ENCODE data around the gene ZNFX1.
"Not testable (repeated sequence)": the region's sequence is repeated elsewhere in the genome, so short reads cannot be mapped to it uniquely, and the experiment has no call there.

Gene ZNFX1

DNA sequence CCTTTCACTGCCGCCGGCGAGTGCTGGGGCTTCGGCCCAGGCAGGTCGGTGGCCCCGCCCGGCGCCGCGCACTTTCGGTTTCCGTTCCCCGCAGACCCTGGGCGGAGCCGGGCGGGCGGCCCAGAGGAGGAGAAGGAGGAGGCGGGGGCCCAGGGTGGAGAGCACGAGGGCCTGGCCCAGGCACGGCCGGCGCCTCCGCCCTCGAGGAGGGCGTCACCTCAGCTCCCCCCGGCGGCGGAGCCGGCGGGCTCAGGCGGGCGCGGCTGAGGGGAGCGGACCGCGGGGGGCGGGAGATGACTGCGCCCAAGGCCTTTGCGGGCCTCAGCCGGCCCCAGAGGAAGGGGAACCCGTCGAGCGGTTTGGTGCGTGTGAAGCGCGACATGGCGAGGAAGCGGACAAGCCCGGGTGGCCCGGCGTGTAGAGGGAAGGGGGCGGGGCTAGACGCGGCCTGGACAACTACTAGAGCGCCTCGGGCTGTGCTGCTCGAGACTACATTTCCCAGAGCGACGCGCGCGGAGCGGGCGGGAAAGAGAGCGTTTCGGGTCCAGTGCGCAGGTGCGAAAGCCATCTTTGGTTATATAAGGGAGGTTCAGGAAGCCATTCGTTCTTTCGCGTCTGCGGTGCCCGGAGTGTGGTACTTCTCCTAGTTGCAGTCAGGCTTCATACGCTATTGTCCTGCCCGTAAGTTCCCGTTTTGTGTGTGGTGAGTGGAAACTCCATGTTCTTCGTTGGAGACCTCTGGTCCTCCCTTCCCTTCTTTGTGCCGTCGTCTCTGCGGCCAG is at the start of gene ZNFX1:
TSS of gene ZNFX1 (minus strand) at position 22 of the 782 bp plus-strand sequence. CDS start 2,218 bp downstream, outside the sequence.
- DNase-seq (ENCODE audit: extremely low read depth in 1 of 2, low read depth in 1 of 2): peak; percentile 93 to 97

GRCh38 chr20:49326026-49326425 is 48.2 kb upstream of the ZNFX1 start:
- DNase-seq (ENCODE audit: extremely low read depth in 1 of 2, low read depth in 1 of 2): no peak

- no peak for DNase-seq (ENCODE audit: extremely low read depth in 1 of 2, low read depth in 1 of 2)
Measured at GRCh38 chr20:49324306-49324705, 46.4 kb upstream of the ZNFX1 start.

- no peak for DNase-seq (ENCODE audit: extremely low read depth in 1 of 2, low read depth in 1 of 2)
Measured at GRCh38 chr20:49323622-49324238, 45.9 kb upstream of the ZNFX1 start.

GRCh38 chr20:49320460-49320859 is 42.6 kb upstream of the ZNFX1 start:
- DNase-seq (ENCODE audit: extremely low read depth in 1 of 2, low read depth in 1 of 2): no peak

DNA sequence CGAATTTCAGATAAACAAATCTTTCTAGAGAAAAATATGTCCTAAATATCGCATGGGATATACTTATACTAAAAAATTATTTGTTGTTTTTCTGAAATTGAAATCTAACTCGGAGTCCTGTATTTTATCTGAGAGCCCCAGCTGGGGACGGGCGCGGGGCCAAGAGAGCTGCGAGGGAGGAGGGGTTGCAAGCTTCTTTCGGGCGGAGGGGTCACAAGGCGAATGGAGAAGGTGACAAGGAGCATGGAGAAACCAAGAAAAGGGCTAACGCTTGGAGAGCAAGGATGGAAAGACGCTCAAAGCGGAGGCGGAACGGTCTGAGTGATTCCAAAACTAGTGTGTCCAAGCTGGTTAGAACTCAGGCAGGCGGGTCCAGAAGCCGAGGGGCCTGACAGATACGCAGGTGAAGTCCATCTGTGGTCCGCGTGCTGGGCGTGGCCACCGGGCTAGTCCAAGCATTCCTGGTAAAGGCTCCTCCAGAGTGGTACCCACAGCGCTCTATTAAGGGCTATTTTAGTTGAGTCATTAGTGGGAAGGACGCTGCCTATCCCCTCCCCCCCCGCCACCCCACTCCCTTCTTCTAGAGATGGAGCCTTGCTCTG is 41.5 kb upstream of the ZNFX1 start:
- DNase-seq (ENCODE audit: extremely low read depth in 1 of 2, low read depth in 1 of 2): no peak

DNA sequence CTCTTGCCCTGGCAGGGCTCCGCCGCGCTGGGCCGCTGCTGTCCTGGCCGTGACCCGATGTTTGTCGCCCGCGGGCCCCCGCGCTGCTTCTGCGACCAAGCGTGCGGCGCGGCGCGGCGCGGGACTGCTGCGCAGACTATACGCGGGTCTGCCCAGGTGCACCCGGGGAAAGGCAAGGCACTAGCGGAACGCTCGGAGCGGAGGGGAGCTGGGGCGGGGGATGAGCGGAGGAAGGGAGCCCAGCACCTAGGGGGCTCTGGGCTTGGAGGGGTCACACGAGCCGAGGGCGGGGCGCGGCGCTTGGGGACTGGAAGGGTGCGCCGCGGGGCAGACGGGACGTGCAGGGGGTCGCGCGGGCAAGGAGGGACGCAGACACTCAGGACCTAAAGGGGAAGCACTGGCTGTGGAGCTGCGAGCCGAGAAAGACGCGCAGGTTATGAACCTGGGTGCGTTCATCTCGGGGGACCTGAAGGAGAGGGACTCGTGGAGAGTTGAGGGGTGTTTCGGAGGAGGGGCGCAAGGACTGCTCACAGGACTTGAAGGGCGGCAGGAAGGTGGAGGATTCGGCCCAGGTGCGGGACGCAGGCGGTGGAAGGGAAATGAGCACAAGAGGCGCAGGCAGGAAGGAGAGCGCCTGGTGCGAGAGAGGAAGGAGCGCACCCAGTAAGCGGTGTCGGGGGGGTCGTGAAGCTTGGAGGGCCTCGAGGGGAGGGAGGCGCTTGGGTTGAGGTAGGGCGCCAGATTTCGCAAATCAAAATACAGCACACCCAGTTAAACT is 40.8 kb upstream of the ZNFX1 start:
- no peak for DNase-seq (ENCODE audit: extremely low read depth in 1 of 2, low read depth in 1 of 2)

DNA sequence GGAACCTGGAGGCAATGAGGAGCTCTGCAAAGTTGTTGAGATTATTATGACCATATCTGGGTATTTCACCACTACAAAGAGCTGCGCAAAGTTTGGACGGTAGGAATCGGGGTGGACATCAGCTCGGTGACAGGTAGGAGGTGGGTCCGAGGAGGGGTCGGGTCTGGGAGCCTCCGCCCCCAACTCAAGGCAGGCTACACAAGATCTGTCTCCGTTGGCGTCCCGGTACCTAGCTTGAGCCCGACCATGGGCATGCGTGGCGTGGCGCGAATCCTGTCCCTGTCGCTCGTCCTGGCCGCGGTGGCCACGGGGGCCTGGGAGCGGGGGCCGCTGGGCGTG is 40.2 kb upstream of the ZNFX1 start:
- no peak for DNase-seq (ENCODE audit: extremely low read depth in 1 of 2, low read depth in 1 of 2)

DNA sequence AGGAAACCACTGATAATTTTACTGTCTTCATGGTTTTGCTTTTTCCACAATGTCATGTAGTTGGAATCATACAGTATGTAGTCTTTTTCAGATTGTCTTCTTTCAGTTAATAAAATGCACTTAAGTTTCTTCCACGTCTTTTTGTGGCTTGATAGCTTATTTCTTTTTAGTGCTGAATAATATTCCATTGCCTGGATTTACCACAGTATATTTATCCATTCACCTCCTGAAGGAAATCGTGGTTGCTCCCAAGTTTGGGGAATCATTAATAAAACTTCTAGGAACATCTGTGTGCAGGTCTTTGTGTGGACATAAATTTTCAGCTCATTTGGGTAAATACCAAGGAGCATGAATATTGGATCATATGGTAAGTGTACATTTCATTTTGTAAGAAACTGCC is 38.8 kb upstream of the ZNFX1 start:
- DNase-seq (ENCODE audit: extremely low read depth in 1 of 2, low read depth in 1 of 2): no peak

DNA sequence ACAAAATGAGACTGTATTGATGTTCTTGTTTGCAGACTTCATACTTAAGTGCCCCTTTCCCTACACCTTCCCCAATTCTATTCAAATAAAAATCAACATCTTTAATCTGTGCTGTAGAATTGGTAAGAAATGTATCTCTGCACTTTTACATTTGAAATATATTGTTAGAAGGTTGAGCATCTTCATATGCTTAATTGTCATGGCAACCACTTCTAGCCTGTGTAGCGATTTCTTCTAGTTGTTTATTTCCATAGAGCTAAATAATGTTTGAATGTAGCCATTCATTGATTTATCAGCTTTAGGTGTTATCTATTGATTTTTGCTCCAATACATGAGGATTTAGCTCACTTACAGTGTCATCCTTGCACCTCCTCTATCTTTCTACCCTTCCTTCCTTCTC is 37.7 kb upstream of the ZNFX1 start:
- no peak for DNase-seq (ENCODE audit: extremely low read depth in 1 of 2, low read depth in 1 of 2)

- DNase-seq (ENCODE audit: extremely low read depth in 1 of 2, low read depth in 1 of 2): not testable (repeated sequence)
Measured at GRCh38 chr20:49314052-49314451, 36.2 kb upstream of the ZNFX1 start.

DNA sequence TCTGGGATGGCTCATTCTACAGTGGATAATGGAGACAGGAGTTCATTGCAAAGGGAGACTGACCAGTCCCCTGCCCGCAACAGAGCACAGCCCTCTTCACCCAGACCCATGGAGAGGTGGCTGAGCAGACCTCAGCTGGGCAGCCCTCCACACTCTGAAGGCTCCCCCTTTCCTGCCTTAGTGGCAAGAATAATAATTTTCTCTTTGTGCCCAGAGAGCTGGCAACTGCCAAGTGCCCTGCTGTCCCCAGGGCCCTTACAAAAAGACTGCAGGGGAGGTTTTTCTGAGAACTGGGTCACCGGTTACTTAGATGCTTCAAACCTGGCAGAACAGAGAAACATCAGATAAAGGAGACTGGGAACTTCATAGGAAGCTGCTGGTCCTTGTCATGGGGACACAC is 35.4 kb upstream of the ZNFX1 start:
- no peak for DNase-seq (ENCODE audit: extremely low read depth in 1 of 2, low read depth in 1 of 2)

DNA sequence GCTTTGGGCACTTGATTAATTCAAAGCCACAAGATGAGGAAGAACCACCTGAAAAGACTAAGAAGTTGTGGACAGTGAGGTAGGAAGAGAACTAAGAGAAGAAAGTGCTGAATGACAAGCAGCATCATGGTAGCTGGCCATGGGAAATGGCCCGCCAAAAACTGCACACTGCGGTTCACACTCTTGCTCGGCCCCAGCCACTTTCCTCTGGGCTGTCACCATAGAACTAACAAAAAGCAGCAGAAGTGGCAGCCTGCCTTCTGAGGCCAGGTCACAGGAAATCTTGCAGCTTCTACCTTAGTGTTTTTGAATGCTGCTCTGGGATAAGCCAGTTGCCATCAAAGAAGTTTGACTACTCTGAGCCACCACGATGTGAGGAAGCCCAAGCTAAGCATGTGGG is 34.8 kb upstream of the ZNFX1 start:
- no peak for DNase-seq (ENCODE audit: extremely low read depth in 1 of 2, low read depth in 1 of 2)

- DNase-seq (ENCODE audit: extremely low read depth in 1 of 2, low read depth in 1 of 2): no peak
Measured at GRCh38 chr20:49310705-49311104, 32.8 kb upstream of the ZNFX1 start.

DNA sequence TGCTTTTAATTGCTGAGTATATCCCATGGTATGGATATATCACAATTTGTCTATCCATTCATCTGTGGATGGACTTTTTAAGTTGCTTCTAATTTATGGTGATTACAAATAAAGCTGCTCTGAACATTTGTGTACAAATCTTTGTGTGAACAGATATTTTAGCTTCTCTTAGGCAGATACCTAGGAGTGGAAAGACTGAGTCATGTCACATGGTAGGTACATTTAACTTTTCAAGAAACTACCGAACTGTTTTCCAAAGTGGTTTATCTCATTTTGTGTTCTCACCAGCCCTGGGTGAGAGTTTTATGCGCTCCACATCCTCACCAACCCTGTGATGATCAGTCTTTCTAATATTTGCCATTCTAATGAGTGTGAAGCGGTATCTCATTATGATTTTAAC is 31.0 kb upstream of the ZNFX1 start:
- DNase-seq (ENCODE audit: extremely low read depth in 1 of 2, low read depth in 1 of 2): no peak

- DNase-seq (ENCODE audit: extremely low read depth in 1 of 2, low read depth in 1 of 2): no peak
Measured at GRCh38 chr20:49306903-49307620, 29.2 kb upstream of the ZNFX1 start.

DNA sequence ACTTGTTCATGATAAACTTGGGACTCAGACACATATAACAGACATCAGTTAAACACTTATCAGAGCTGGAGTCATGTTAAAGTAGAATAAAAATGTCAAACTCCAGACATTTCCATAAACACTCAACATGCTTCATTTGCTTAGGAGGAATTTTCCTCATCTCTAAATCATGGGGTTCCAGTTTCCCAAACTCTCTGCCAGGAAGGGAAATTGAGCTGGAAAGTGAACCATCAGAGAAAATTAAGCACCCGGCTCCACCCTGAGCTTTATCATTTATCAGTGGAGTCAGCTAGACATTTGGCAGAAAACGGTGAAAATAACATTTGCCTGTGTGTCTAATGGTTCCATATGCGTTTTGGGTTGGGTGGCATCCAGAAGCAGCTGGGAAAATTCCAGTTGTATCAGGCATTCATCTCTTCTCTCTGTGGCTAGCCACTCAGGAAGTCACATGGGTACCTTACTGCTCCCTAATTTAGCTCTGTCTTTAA is 25.3 kb upstream of the ZNFX1 start:
- DNase-seq (ENCODE audit: extremely low read depth in 1 of 2, low read depth in 1 of 2): no peak

DNA sequence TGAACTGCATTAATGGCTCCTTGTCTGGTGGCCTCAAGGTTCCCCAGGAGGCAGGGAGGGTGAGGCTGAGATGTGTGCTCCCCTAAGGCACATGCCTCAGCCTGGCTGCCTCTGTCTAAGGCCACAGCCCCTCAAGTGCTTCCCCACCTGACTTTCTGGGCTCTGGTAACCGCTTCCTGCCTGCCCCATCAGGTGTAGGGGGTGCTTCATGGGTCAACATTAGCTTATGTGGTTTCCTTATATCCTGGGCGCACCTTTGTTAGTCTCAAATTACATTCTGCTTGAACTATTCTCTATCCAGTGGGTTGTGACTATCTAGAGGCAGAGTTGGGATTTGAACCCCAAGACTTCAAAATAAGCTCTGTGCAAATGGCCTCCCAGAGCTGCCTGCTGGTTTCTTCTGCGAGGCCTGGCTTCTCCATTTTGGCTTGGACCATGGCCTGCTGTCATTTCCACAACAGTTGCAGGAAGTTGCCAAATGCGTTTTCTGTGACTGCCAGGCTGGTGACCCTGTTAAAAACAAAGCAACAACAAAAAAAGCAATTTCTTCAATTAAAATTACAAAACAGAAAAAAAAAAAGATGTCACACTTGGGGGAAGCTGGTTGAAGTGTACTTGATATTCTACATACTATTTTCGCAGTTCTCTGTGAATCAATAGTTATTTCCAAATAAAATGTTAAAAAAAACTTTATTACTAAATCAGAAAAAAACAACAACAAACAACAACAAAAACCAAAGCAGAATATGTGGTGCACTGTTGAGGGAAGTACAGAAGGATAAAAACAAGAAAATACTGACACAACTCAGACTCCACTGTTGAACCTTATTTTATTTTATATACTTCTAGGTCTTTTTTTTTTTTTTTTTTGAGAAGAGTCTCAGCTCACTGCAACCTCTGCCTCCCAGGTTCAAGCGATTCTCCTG is 20.0 kb upstream of the ZNFX1 start:
- DNase-seq (ENCODE audit: extremely low read depth in 1 of 2, low read depth in 1 of 2): no peak

GRCh38 chr20:49294002-49294654 is 16.3 kb upstream of the ZNFX1 start:
- DNase-seq (ENCODE audit: extremely low read depth in 1 of 2, low read depth in 1 of 2): not testable (repeated sequence)

Measured in stimulated activated CD8-positive, alpha-beta memory T cell treated with anti-CD3 and anti-CD28 coated beads, Interleukin-7, amount 100 ng/mL, for 48 hours (primary cell).